WERI-Rb-1 (cell line): ENCODE data around the gene BMPR2.
A peak's percentile ranks its signal among the peaks of the same experiment; 100 is the strongest.
"Not testable (repeated sequence)": the region's sequence is repeated elsewhere in the genome, so short reads cannot be mapped to it uniquely, and the experiment has no call there.

Experiments used
- DNase-seq: peaks from one replicate; pipeline ENCODE4 v3.0.0-alpha.2; 2020
- H3K27ac ChIP-seq: fragments of 250-450 bp; sonication (Bioruptor Pico); 2 replicates; pipeline ENCODE4 v1.5.1; 2020; ENCODE audit warnings: mild to moderate bottlenecking, moderate library complexity
- H3K27me3 ChIP-seq: fragments of 250-450 bp; sonication (Bioruptor Pico); 2 replicates; pipeline ENCODE4 v1.5.1; 2021; ENCODE audit warnings: mild to moderate bottlenecking, low read depth, moderate library complexity; ENCODE audit not compliant: insufficient read depth, severe bottlenecking
- H3K36me3 ChIP-seq: fragments of 250-450 bp; sonication (Bioruptor Pico); 2 replicates; pipeline ENCODE4 v1.5.1; 2020; ENCODE audit warnings: mild to moderate bottlenecking, moderate library complexity
- H3K4me3 ChIP-seq: 2 replicates; pipeline ENCODE4 v1.5.1; 2011; ENCODE audit warnings: low read depth, mild to moderate bottlenecking, control low read depth, low read length
- H3K9me3 ChIP-seq: fragments of 250-450 bp; sonication (Bioruptor Pico); 2 replicates; pipeline ENCODE4 v1.5.1; 2021; ENCODE audit warnings: mild to moderate bottlenecking, moderate library complexity; ENCODE audit not compliant: severe bottlenecking
- CTCF ChIP-seq: IDR thresholded peaks from 2 replicates; pipeline ENCODE4 v1.5.1; 2011; ENCODE audit warnings: low read depth, mild to moderate bottlenecking, control low read depth, inconsistent platforms, low read length

BMPR2 gene

GRCh38 chr2:202377207-202377761 is 1.2 kb downstream of the BMPR2 start:
- H3K27me3 ChIP-seq = no peaks in the 10 kb centered on the region
- peak overlapping the region; percentile 93 for H3K4me3 ChIP-seq
- TF ChIP-seq CTCF = no peak
- no peaks in the 10 kb centered on the region; the same call in 1 of the 2 replicates for H3K36me3 ChIP-seq
- no peaks in the 10 kb centered on the region for H3K9me3 ChIP-seq
- H3K27ac ChIP-seq = peak overlapping the region; percentile 90
- peak; percentile 16 for DNase-seq

GRCh38 chr2:202378001-202378400 is 1.9 kb downstream of the BMPR2 start:
- Histone ChIP-seq H3K9me3 (no peaks in the 10 kb centered on the region), H3K27ac (peak overlapping the region; percentile 90), H3K36me3 (peaks cover 2% of the 10 kb centered on the region), H3K4me3 (peak overlapping the region; percentile 93), H3K27me3 (no peaks in the 10 kb centered on the region)
- DNase-seq = no peak
- no peak for TF ChIP-seq CTCF

- TF ChIP-seq CTCF = no peak
Observed at GRCh38 chr2:202378662-202379358, 2.7 kb downstream of the BMPR2 start.

GRCh38 chr2:202382684-202383083 is 6.6 kb downstream of the BMPR2 start:
- Histone ChIP-seq H3K4me3 (no peak overlapping the region), H3K9me3 (no peaks in the 10 kb centered on the region), H3K36me3 (peaks cover 3% of the 10 kb centered on the region), H3K27ac (no peak overlapping the region), H3K27me3 (no peaks in the 10 kb centered on the region)
- no peak for DNase-seq
- no peak for TF ChIP-seq CTCF

More at GRCh38 chr2:202378662-202379358, 2.7 kb downstream of the BMPR2 start:
- Histone ChIP-seq H3K36me3 (peaks cover 3% of the 10 kb centered on the region), H3K4me3 (peak overlapping the region; percentile 93), H3K27ac (peak overlapping the region; percentile 90), H3K27me3 (no peaks in the 10 kb centered on the region), H3K9me3 (no peaks in the 10 kb centered on the region)
- DNase-seq = no peak

GRCh38 chr2:202386495-202386894 is 10.4 kb downstream of the BMPR2 start:
- not testable (repeated sequence) for H3K36me3 ChIP-seq, H3K27ac ChIP-seq, H3K9me3 ChIP-seq, H3K27me3 ChIP-seq, H3K4me3 ChIP-seq, DNase-seq

GRCh38 chr2:202387608-202388342 is 11.6 kb downstream of the BMPR2 start:
- Histone ChIP-seq H3K9me3 (no peaks in the 10 kb centered on the region), H3K36me3 (peaks cover 3% of the 10 kb centered on the region), H3K4me3 (no peak overlapping the region), H3K27ac (no peak overlapping the region), H3K27me3 (no peaks in the 10 kb centered on the region)
- peak; percentile 14 for DNase-seq
- no peak for TF ChIP-seq CTCF
